CD14-positive monocyte (primary cell): Measurements from ENCODE around the gene MACC1. TPM values are rescaled to one million over a fixed set of nuclear protein-coding genes. Genes with fewer than 3 reads are reported as not detected.

Source experiments
- DNase-seq, 3 donors: peaks; one replicate each; pipeline ENCODE4 v3.0.0-alpha.2; 2011 to 2022
- H2AFZ ChIP-seq: 2 replicates; pipeline ENCODE4 v1.6.0; 2012; ENCODE audit warnings: mild to moderate bottlenecking, low read depth, low read length, inconsistent platforms; ENCODE audit not compliant: insufficient read depth, poor library complexity, severe bottlenecking
- H3K27ac ChIP-seq, 2 donors: 1 replicate in 1 of 2; 2 replicates in 1 of 2; pipeline ENCODE4 v1.5.1; 2012 to 2013; ENCODE audit warnings: low read length in 2 of 2, control low read depth in 1 of 2, inconsistent platforms in 1 of 2, low read depth in 1 of 2, mild to moderate bottlenecking in 1 of 2
- H3K27me3 ChIP-seq, 2 donors: one replicate each; pipeline versions ENCODE4 v1.6.0 to v1.6.1; 2011 to 2013; ENCODE audit warnings: low read length in 2 of 2; ENCODE audit not compliant: control insufficient read depth in 2 of 2, insufficient read depth in 2 of 2
- H3K36me3 ChIP-seq, 2 donors: replicated peaks in 1 of 2; 1 replicate in 1 of 2; 2 replicates in 1 of 2; pipeline versions ENCODE4 v1.5.1 to v1.6.1; 2012 to 2013; ENCODE audit warnings: low read length in 2 of 2, control low read depth in 1 of 2, inconsistent platforms in 1 of 2, mild to moderate bottlenecking in 1 of 2; ENCODE audit not compliant: insufficient read depth in 2 of 2, control insufficient read depth in 1 of 2
- H3K4me1 ChIP-seq, 2 donors: 1 replicate in 1 of 2; 2 replicates in 1 of 2; pipeline versions ENCODE4 v1.5.1 to v1.6.1; 2012 to 2013; ENCODE audit warnings: low read length in 2 of 2, control low read depth in 1 of 2, inconsistent platforms in 1 of 2, mild to moderate bottlenecking in 1 of 2, moderate library complexity in 1 of 2; ENCODE audit not compliant: insufficient read depth in 2 of 2, control insufficient read depth in 1 of 2
- H3K4me2 ChIP-seq: replicated peaks from 2 replicates; pipeline ENCODE3; 2012; ENCODE audit warnings: low read length, moderate library complexity, mild to moderate bottlenecking; ENCODE audit not compliant: poor library complexity, severe bottlenecking; ENCODE audit errors: extremely low read depth
- H3K4me3 ChIP-seq, 3 experiments: fragments of 200-600 bp in 1 of 3; sonication (generic) in 1 of 3; replicated peaks in 1 of 3; 1 replicate in 2 of 3; 2 replicates in 1 of 3; pipeline ENCODE4 v1.5.1; 2011 to 2013; ENCODE audit warnings: low read length in 3 of 3, mild to moderate bottlenecking in 3 of 3, control low read depth in 2 of 3, low read depth in 2 of 3, inconsistent platforms in 1 of 3, moderate library complexity in 1 of 3
- H3K79me2 ChIP-seq: 2 replicates; pipeline ENCODE4 v1.6.0; 2012; ENCODE audit warnings: mild to moderate bottlenecking, control low read depth, inconsistent platforms, low read length, moderate library complexity; ENCODE audit not compliant: insufficient read depth
- H3K9ac ChIP-seq: 2 replicates; pipeline ENCODE4 v1.6.0; 2017; ENCODE audit warnings: low read length, mild to moderate bottlenecking; ENCODE audit not compliant: insufficient read depth, poor library complexity, severe bottlenecking
- H3K9me3 ChIP-seq, 2 donors: replicated peaks in 1 of 2; 1 replicate in 1 of 2; 2 replicates in 1 of 2; pipeline versions ENCODE4 v1.5.1 to v1.6.1; 2012 to 2013; ENCODE audit warnings: low read length in 2 of 2, control low read depth in 1 of 2; ENCODE audit not compliant: control insufficient read depth in 1 of 2, insufficient read depth in 1 of 2
- H4K20me1 ChIP-seq: 2 replicates; pipeline ENCODE4 v1.6.0; 2012; ENCODE audit warnings: mild to moderate bottlenecking, low read length, control low read depth, moderate library complexity; ENCODE audit not compliant: insufficient read depth
- H3K27ac Mint-ChIP-seq, 7 donors: one replicate each; pipeline ENCODE4 v1.8.0; 2020; ENCODE audit warnings: mild to moderate bottlenecking in 7 of 7, mixed read lengths in 7 of 7, moderate library complexity in 6 of 7, inconsistent platforms in 2 of 7
- H3K27me3 Mint-ChIP-seq, 3 donors: one replicate each; pipeline ENCODE4 v1.8.0; 2021 to 2022; ENCODE audit warnings: low read depth in 3 of 3, mild to moderate bottlenecking in 3 of 3, mixed read lengths in 3 of 3, moderate library complexity in 3 of 3, inconsistent platforms in 1 of 3
- H3K36me3 Mint-ChIP-seq, 2 donors: one replicate each; pipeline ENCODE4 v1.8.0; 2020; ENCODE audit warnings: mixed read lengths in 2 of 2, inconsistent platforms in 1 of 2, mild to moderate bottlenecking in 1 of 2
- H3K4me1 Mint-ChIP-seq: one replicate; pipeline ENCODE4 v1.8.0; 2020; ENCODE audit warnings: mild to moderate bottlenecking, mixed read lengths
- H3K4me3 Mint-ChIP-seq, 2 donors: one replicate each; pipeline ENCODE4 v1.8.0; 2020; ENCODE audit warnings: mild to moderate bottlenecking in 2 of 2, mixed read lengths in 2 of 2, moderate library complexity in 1 of 2
- H3K9me3 Mint-ChIP-seq, 7 donors: one replicate each; pipeline ENCODE4 v1.8.0; 2020 to 2022; ENCODE audit warnings: mixed read lengths in 7 of 7, mild to moderate bottlenecking in 6 of 7, moderate library complexity in 6 of 7, inconsistent platforms in 2 of 7
- WGBS: methylation state at CpG from one replicate; pipeline ENCODE4 v1.1.5; 2013; ENCODE audit warnings: missing lambda C conversion rate; ENCODE audit not compliant: insufficient coverage; 5-methylcytosine and 5-hydroxymethylcytosine counted together
- intact Hi-C, 2 donors: fragments of 100-400 bp; cut with micrococcal nuclease; formaldehyde crosslinking; loops; one replicate each; pipeline versions ENCODE4 v1.15.0 to v1.15.1; 2023
- polyA plus RNA-seq, 3 donors: library from polyadenylated mRNA; depleted of rRNA in 1 of 3; unstranded in 2 of 3; stranded (reverse) in 1 of 3; fragments of 300-500 nt in 2 of 3; fragments of >200 nt in 1 of 3; fragmentation: Illumina TruSeq in 2 of 3; gene quantifications; 1 replicate in 2 of 3; 2 replicates in 1 of 3; pipeline ENCODE4 v1.2.3, GENCODE V29; 2012 to 2021
- TF ChIP-seq, protein P1 (sequence below): fragments of 200-600 bp; IDR thresholded peaks from one replicate; pipeline ENCODE4 v1.8.0; 2022; ENCODE audit warnings: antibody characterized with exemption, mild to moderate bottlenecking

Gene MACC1
- polyA plus RNA-seq, 3 donors = not detected

DNA sequence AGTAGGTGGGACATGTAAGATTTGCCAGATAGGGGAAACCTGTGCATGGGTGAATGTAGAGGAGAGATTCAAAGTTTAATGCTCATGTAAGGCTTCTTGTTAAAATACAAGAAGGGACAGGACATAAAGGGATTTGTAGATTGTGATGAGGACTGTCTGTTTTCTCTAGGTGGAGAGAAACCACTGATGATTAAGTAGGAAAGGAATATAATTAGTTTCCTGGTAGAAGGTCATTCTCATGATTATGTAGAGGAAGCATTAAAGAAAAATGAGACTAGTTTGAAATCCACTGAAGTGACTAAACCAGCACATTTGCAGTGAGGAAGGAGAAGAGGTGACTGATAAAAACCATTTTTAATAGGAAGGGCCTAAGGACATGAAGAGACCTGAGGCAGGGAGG is 19.6 kb upstream of the MACC1 start:
- TF ChIP-seq, protein P1, sequence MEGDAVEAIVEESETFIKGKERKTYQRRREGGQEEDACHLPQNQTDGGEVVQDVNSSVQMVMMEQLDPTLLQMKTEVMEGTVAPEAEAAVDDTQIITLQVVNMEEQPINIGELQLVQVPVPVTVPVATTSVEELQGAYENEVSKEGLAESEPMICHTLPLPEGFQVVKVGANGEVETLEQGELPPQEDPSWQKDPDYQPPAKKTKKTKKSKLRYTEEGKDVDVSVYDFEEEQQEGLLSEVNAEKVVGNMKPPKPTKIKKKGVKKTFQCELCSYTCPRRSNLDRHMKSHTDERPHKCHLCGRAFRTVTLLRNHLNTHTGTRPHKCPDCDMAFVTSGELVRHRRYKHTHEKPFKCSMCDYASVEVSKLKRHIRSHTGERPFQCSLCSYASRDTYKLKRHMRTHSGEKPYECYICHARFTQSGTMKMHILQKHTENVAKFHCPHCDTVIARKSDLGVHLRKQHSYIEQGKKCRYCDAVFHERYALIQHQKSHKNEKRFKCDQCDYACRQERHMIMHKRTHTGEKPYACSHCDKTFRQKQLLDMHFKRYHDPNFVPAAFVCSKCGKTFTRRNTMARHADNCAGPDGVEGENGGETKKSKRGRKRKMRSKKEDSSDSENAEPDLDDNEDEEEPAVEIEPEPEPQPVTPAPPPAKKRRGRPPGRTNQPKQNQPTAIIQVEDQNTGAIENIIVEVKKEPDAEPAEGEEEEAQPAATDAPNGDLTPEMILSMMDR = no peak
- Histone ChIP-seq H4K20me1 (no peaks in the 10 kb centered on the region), H3K79me2 (no peaks in the 10 kb centered on the region), H3K9me3 (no peaks in the 10 kb centered on the region), H2AFZ (no peak overlapping the region), H3K4me3 (no peak overlapping the region), H3K9ac (no peak overlapping the region), H3K4me2 (no peak overlapping the region), H3K27me3 (no peaks in the 10 kb centered on the region), H3K4me1 (peaks cover 5 to 11% of the 10 kb centered on the region in 2 donors), H3K27ac (no peak overlapping the region), H3K36me3 (no peaks in the 10 kb centered on the region)
- Mint-ChIP-seq H3K9me3 (peaks cover 0 to 2% (median 0%) of the 10 kb centered on the region in 7 donors), H3K27me3 (peaks cover 0 to 1% (median 1%) of the 10 kb centered on the region in 3 donors), H3K4me1 (peaks cover 10% of the 10 kb centered on the region), H3K4me3 (no peak overlapping the region), H3K36me3 (no peaks in the 10 kb centered on the region), H3K27ac (no peak overlapping the region)
- intact Hi-C loops = loop anchor here in 1 of 2 donors (5.0 kb wide), 1 partner anchor 66 kb away; no protein-coding TSS in a partner anchor
- DNase-seq = no peak

DNA sequence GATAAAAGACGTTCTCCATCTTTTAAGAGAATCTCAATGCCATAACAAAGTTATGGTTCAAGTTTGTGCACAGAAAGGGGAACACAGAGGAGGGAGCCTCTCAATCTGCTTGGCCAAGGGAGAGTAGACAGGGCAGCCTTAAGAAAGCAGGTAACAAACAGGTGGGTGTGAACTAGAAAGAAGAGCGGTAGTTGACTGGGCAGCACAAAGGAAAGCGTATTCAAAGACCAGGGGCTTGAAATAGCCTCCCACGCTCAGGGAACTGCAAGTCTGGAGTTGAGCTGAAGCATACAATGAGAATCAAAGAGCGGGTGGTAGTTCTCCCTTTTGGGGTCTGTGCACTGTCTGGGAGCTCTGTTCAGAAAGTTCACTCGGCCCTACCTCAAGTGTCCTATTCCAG is 18.9 kb upstream of the MACC1 start:
- Histone ChIP-seq H3K36me3 (no peaks in the 10 kb centered on the region), H3K4me3 (no peak overlapping the region), H3K4me2 (no peak overlapping the region), H3K27ac (no peak overlapping the region), H4K20me1 (no peaks in the 10 kb centered on the region), H3K27me3 (no peaks in the 10 kb centered on the region), H3K9ac (no peak overlapping the region), H2AFZ (no peak overlapping the region), H3K79me2 (no peaks in the 10 kb centered on the region), H3K9me3 (no peaks in the 10 kb centered on the region), H3K4me1 (peaks cover 5 to 11% of the 10 kb centered on the region in 2 donors)
- H3K4me3 Mint-ChIP-seq = no peak overlapping the region
- H3K36me3 Mint-ChIP-seq = no peaks in the 10 kb centered on the region
- intact Hi-C loops = loop anchor here in 1 of 2 donors (5.0 kb wide), 1 partner anchor 66 kb away; no protein-coding TSS in a partner anchor
- 100% methylated on average over 3 of the region's 6 CpGs for WGBS
- TF ChIP-seq, protein P1 = no peak
- H3K27ac Mint-ChIP-seq = no peak overlapping the region
- H3K27me3 Mint-ChIP-seq = peaks cover 0 to 1% (median 1%) of the 10 kb centered on the region in 3 donors
- peaks cover 0 to 2% (median 0%) of the 10 kb centered on the region in 7 donors for H3K9me3 Mint-ChIP-seq
- no peak for DNase-seq
- peaks cover 10% of the 10 kb centered on the region for H3K4me1 Mint-ChIP-seq
